OCI-LY1 (cell line): ENCODE data around the gene RABGEF1.

Source experiments
- H2AFZ ChIP-seq: fragments of 200-600 bp; sonication (generic), shearing (Covaris generic); 2 replicates; pipeline ENCODE4 v1.6.0; 2014; ENCODE audit warnings: antibody characterized with exemption, mild to moderate bottlenecking, low read length
- H3F3A ChIP-seq: fragments of 200-600 bp; sonication (generic), shearing (Covaris generic); 2 replicates; pipeline ENCODE4 v1.6.0; 2014; ENCODE audit warnings: mild to moderate bottlenecking, antibody characterized with exemption, low read length, moderate library complexity; ENCODE audit not compliant: insufficient read depth
- H3K27ac ChIP-seq: fragments of 200-600 bp; sonication (generic); 2 replicates; pipeline ENCODE4 v1.5.1; 2014; ENCODE audit warnings: low read length, mixed run types, mild to moderate bottlenecking, low read depth; ENCODE audit not compliant: poor library complexity, severe bottlenecking
- H3K27me3 ChIP-seq: fragments of 200-600 bp; sonication (generic); 2 replicates; pipeline ENCODE4 v1.6.0; 2014; ENCODE audit warnings: antibody characterized with exemption, mild to moderate bottlenecking, low read length, moderate library complexity; ENCODE audit not compliant: insufficient read depth
- H3K36me3 ChIP-seq: fragments of 200-600 bp; sonication (generic); 2 replicates; pipeline ENCODE4 v1.6.1; 2014; ENCODE audit warnings: mild to moderate bottlenecking, antibody characterized with exemption, low read length, moderate library complexity, mixed read lengths; ENCODE audit not compliant: insufficient read depth
- H3K4me1 ChIP-seq: fragments of 200-600 bp; sonication (generic); 2 replicates; pipeline ENCODE4 v1.5.1; 2014; ENCODE audit warnings: mild to moderate bottlenecking, low read length, moderate library complexity; ENCODE audit not compliant: insufficient read depth, severe bottlenecking
- H3K4me2 ChIP-seq: fragments of 200-600 bp; sonication (generic), shearing (Covaris generic); 2 replicates; pipeline ENCODE4 v1.6.1; 2014; ENCODE audit warnings: low read length
- H3K4me3 ChIP-seq: fragments of 200-600 bp; sonication (generic); 2 replicates; pipeline ENCODE4 v1.5.1; 2014; ENCODE audit warnings: low read length, low read depth, mild to moderate bottlenecking, mixed read lengths; ENCODE audit not compliant: poor library complexity, severe bottlenecking
- H3K79me2 ChIP-seq: fragments of 200-600 bp; shearing (Covaris generic); 2 replicates; pipeline ENCODE4 v1.6.1; 2016; ENCODE audit warnings: mixed run types, low read length, mixed read lengths; ENCODE audit not compliant: insufficient read depth
- H3K9ac ChIP-seq: fragments of 200-600 bp; sonication (generic), shearing (Covaris generic); 2 replicates; pipeline ENCODE4 v1.6.1; 2014; ENCODE audit warnings: mild to moderate bottlenecking, low read length, mixed read lengths
- H3K9me2 ChIP-seq: fragments of 200-600 bp; sonication (generic), shearing (Covaris generic); 2 replicates; pipeline ENCODE4 v1.6.1; 2014; ENCODE audit warnings: low read depth, mild to moderate bottlenecking, low read length, mixed read lengths
- H3K9me3 ChIP-seq: fragments of 200-600 bp; shearing (Covaris generic); 2 replicates; pipeline ENCODE4 v1.6.1; 2014; ENCODE audit warnings: low read length, mixed read lengths
- H4K20me1 ChIP-seq: fragments of 200-600 bp; sonication (generic), shearing (Covaris generic); 2 replicates; pipeline ENCODE4 v1.6.0; 2016; ENCODE audit warnings: mild to moderate bottlenecking, low read length; ENCODE audit not compliant: insufficient read depth
- EZH2 ChIP-seq: fragments of 200-600 bp; sonication (generic), shearing (Covaris generic); IDR thresholded peaks from 2 replicates; pipeline ENCODE4 v1.8.0; 2017; ENCODE audit warnings: borderline replicate concordance, mixed run types, mild to moderate bottlenecking, antibody characterized with exemption, low read length, moderate library complexity, mixed read lengths
- TF ChIP-seq, protein P1 (sequence below): fragments of 200-600 bp; sonication (generic), shearing (Covaris generic); IDR thresholded peaks from 2 replicates; pipeline ENCODE4 v1.5.1; 2017; ENCODE audit warnings: mild to moderate bottlenecking, antibody characterized with exemption, low read length, moderate library complexity, mixed read lengths

RABGEF1 gene

DNA sequence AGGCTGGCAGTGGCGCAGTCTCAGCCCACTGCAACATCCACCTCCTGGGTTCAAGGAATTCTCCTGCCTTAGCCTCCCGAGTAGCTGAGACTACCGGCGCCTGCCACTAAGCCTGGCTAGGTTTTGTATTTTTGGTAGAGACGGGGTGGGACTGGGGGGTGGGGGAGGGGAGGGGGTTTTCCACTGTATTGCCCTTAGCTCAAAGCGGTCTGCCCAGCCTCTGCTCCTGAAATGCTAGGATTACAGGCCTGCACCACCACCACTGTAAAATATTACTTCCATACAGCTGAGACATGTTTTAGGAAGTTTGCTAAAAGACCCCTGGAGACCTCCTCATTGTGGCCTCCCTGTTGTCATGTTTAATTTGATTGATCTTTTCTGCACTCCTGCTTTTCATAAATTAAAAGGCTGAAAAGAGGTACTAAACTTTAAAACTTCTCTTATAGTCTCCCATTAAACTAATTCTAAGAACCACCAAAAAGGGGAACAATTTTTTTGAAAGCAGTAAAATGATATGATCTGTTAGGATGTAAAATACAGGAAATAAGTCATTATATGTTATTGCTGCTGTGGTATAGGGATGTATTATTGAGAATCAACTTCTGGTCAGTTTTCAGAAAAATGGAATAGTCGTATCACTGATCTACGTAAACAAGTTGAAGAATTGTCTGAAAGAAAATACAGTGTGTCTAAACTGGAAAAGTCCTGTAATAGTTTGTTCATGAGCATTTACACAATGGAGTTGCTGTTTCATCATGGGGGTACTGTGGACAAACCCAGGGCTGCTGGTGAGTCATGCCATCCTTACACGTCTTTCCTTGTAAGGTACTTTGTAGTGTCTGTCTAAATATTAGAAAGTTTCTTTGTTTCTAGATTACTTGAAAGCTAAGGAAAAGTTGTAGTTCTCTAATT is 107.6 kb downstream of the RABGEF1 start:
- H2AFZ ChIP-seq, result no peak overlapping the region
- no peak overlapping the region for H3K4me3 ChIP-seq
- H3K9ac ChIP-seq, result no peak overlapping the region
- H3K4me1 ChIP-seq, result peaks cover 32% of the 10 kb centered on the region
- no peaks in the 10 kb centered on the region for H3K79me2 ChIP-seq
- no peak overlapping the region; the same call in 1 of the 2 replicates for H3K4me2 ChIP-seq
- no peaks in the 10 kb centered on the region for H3K9me2 ChIP-seq
- TF ChIP-seq EZH2, result no peak
- TF ChIP-seq, protein P1, sequence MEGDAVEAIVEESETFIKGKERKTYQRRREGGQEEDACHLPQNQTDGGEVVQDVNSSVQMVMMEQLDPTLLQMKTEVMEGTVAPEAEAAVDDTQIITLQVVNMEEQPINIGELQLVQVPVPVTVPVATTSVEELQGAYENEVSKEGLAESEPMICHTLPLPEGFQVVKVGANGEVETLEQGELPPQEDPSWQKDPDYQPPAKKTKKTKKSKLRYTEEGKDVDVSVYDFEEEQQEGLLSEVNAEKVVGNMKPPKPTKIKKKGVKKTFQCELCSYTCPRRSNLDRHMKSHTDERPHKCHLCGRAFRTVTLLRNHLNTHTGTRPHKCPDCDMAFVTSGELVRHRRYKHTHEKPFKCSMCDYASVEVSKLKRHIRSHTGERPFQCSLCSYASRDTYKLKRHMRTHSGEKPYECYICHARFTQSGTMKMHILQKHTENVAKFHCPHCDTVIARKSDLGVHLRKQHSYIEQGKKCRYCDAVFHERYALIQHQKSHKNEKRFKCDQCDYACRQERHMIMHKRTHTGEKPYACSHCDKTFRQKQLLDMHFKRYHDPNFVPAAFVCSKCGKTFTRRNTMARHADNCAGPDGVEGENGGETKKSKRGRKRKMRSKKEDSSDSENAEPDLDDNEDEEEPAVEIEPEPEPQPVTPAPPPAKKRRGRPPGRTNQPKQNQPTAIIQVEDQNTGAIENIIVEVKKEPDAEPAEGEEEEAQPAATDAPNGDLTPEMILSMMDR, result no peak
- no peaks in the 10 kb centered on the region for H3K9me3 ChIP-seq
- no peak overlapping the region for H3K27ac ChIP-seq
- no peaks in the 10 kb centered on the region for H3K27me3 ChIP-seq
- H3K36me3 ChIP-seq, result peaks cover 4% of the 10 kb centered on the region; the same call in 1 of the 2 replicates
- no peaks in the 10 kb centered on the region for H3F3A ChIP-seq
- no peaks in the 10 kb centered on the region for H4K20me1 ChIP-seq

DNA sequence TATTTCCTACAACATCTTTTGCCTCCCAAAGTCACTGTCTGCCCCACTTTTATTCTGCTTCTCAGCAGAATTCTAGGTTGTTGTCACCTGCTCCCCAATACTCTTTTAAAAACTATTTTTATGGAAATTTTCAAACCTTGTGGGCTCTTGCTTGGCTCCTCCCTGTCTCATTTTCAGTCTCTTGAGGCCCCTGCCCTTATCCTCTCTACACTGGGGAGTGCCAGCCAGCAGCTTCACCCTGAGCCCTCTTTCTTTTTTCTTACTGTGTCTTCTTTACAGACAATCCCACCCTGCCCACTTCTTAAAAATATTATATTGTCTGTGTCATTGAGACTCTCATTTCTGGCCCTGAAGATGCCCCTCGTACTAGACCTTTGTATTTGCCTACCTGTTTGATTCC is 118.8 kb downstream of the RABGEF1 start:
- Histone ChIP-seq H2AFZ (no peak overlapping the region), H3K9ac (no peak overlapping the region), H3F3A (no peaks in the 10 kb centered on the region), H3K27ac (no peak overlapping the region), H3K27me3 (no peaks in the 10 kb centered on the region), H4K20me1 (no peaks in the 10 kb centered on the region), H3K4me2 (no peak overlapping the region), H3K4me1 (no peaks in the 10 kb centered on the region), H3K4me3 (no peak overlapping the region), H3K79me2 (no peaks in the 10 kb centered on the region), H3K9me2 (no peaks in the 10 kb centered on the region), H3K36me3 (peaks cover 44% of the 10 kb centered on the region; the same call in 1 of the 2 replicates), H3K9me3 (no peaks in the 10 kb centered on the region)
- TF ChIP-seq EZH2, result no peak
- TF ChIP-seq, protein P1, result no peak

DNA sequence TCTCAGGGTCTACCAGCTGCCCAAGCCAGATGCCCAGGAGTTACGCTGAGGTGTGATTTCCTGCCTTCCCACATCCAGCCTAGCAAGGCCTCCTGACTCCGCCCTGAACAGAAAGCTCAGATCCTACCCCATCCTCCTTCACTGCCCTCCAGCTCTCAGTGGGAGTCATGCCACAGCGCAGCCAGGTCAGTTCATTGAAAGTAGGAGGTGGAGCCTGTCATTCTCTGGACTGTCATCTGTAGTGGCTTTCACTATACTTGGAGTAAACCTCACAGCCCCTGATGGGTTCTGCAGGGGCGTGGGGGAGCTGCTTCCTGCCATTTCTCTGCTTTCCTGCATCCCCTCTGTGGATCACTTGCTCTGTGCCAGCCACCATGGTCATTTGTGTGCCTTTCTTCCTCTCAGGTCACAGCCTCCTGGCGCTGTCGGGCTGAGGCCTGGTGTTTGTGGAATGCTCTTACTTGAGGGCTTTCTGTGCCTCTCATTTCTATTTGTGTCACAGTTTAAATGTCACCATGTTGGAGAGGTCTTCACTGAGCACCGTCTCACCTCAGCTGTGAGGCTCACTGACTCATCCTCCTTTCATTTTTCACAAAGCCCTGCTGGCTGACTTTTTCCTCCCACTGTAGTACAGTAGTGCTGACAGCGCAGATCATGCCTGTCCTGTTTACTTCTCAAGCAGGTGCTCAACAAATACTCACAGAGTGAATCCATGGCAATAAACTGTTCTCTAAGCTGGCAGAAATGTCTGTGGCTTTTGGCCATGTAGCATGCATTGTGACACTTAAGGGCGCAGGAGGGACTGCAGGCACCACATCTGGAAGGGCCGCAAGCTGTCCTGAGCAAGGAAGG is 119.5 kb downstream of the RABGEF1 start:
- Histone ChIP-seq H3K27me3 (no peaks in the 10 kb centered on the region), H3K9me3 (no peaks in the 10 kb centered on the region), H3K27ac (no peak overlapping the region), H3K4me3 (no peak overlapping the region), H4K20me1 (no peaks in the 10 kb centered on the region), H3K36me3 (peaks cover 44% of the 10 kb centered on the region; the same call in 1 of the 2 replicates), H3K4me2 (no peak overlapping the region), H3F3A (no peaks in the 10 kb centered on the region), H3K4me1 (no peaks in the 10 kb centered on the region), H3K9ac (no peak overlapping the region), H2AFZ (no peak overlapping the region), H3K79me2 (no peaks in the 10 kb centered on the region), H3K9me2 (no peaks in the 10 kb centered on the region)
- TF ChIP-seq, protein P1, result no peak
- no peak for TF ChIP-seq EZH2
